ENCODE results near the gene LAIR1. TPM values are rescaled to one million over a fixed set of nuclear protein-coding genes. Genes with fewer than 3 reads are reported as not detected.
A peak's percentile ranks its signal among the peaks of the same experiment; 100 is the strongest.

Gene LAIR1
- polyA plus RNA-seq, 1 of the 3 experiments (the other 2 are of a cell fraction) = not detected

DNA sequence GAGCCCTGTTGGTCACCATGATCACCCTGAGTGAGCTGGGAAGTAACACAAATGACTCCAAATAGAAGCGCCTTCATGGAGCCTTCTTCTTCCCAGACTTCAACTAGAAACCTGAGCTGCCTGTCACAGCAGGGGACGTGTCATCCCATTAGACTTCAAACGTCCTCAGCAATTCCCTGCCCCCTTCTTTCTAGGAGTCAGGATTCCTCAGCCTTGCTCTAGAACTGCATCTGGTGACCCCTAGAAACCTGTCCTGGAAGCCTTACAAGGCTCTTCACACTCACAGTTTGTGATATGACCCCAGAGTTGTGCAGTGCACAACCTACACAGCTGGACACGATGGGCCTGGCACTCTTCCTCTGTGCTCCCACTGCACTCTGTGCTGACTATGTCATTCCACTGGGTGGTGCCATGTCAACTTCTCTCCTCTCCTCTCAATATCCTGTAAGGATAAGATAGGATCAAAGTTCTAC lies 26.9 kb upstream of the LAIR1 start (continued):
- TF ChIP-seq TCF12 (IDR thresholded peaks at IDR 0.05) = no peak

DNA sequence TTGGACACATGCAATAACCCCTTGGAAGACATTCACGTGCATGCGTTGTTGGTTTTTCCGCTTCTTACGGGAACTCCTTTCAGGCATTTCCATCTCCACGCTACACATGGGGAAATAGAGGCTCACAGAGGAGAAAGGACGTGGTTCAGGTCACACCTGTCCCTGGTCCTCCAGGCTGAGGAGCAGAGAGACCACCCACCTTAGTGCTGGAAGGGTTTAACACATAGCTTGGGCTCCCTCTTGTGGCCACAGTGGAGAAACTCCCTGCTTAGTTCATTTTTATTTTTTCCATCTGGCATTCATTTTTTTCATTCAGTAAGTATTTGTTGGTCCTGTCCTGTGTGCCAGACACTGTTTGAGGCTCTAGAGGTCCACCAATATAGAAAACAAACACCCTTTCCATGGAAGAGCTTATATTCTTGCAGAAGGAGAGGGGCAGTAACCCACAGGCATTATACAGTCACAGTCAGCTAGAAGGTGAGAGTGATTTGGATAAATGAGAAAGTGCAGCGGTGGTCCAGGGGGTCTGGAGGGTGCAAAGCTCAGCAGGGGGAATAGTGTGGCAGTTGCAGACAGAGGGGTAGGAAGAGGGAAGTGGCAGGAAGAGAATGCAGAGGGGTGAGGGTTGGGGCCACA lies 26.3 kb upstream of the LAIR1 start:
- WGBS (ENCODE audit: low lambda C conversion rate) = 5% methylated on average over 7 of the region's 7 CpGs
- H3K9me3 ChIP-seq = no peaks in the 10 kb centered on the region
- no peaks in the 10 kb centered on the region for H3K4me1 ChIP-seq (ENCODE audit: control insufficient read depth in 1 of 2, insufficient read depth in 2 of 2, low read depth in 1 of 2, low read length in 1 of 2)
- CTCF ChIA-PET = interaction anchor here (0.9 to 3.0 kb wide), 31 partner anchors 8 to 598 kb away, joined by 3 to 22 read pairs (median 5); partner anchors contain the start of genes LAIR1 and TTYH1
- H3K9ac ChIP-seq = no peak overlapping the region
- no peaks in the 10 kb centered on the region for H3F3A ChIP-seq (replicated peaks; ENCODE audit: insufficient read depth)
- H3K27ac ChIP-seq (ENCODE audit: low read depth in 2 of 2, low read length in 1 of 2) = no peak overlapping the region
- H3K36me3 ChIP-seq (replicated peaks in 1 of 2; ENCODE audit: control insufficient read depth in 1 of 2, insufficient read depth in 2 of 2, low read length in 1 of 2) = no peaks in the 10 kb centered on the region
- no peaks in the 10 kb centered on the region for H3K9me2 ChIP-seq
- POLR2A ChIA-PET = interaction anchor here (0.5 kb wide), 1 partner anchor 546 kb away, joined by 3 read pairs; no protein-coding TSS in a partner anchor
- H4K20me1 ChIP-seq (ENCODE audit: insufficient read depth) = no peaks in the 10 kb centered on the region
- no peak overlapping the region for H3K4me2 ChIP-seq
- TF ChIP-seq GATA2 (CRISPR knock-in tag; IDR thresholded peaks at IDR 0.05) (no peak), EP300 (IDR thresholded peaks at IDR 0.05; ENCODE audit: borderline replicate concordance in 1 of 2, low read depth in 1 of 2, low read length in 1 of 2) (no peak), FOSL2 (IDR thresholded peaks at IDR 0.05; ENCODE audit: borderline replicate concordance, low read depth) (no peak), MEF2A (IDR thresholded peaks at IDR 0.05; ENCODE audit: borderline replicate concordance, low read depth) (no peak), TAF1 (IDR thresholded peaks at IDR 0.05; ENCODE audit: borderline replicate concordance, low read depth, low read length) (no peak), NRF1 (IDR thresholded peaks at IDR 0.05; ENCODE audit: low read depth, low read length) (no peak), RXRA (IDR thresholded peaks at IDR 0.05; ENCODE audit: borderline replicate concordance, low read depth) (no peak), SMC3 (IDR thresholded peaks at IDR 0.05; ENCODE audit: low read depth, low read length) (peak; percentile 32; the same call in 1 of the 2 replicates), RAD21 (IDR thresholded peaks at IDR 0.05; ENCODE audit: low read length) (peak; percentile 68)
- TF ChIP-seq, protein P1, sequence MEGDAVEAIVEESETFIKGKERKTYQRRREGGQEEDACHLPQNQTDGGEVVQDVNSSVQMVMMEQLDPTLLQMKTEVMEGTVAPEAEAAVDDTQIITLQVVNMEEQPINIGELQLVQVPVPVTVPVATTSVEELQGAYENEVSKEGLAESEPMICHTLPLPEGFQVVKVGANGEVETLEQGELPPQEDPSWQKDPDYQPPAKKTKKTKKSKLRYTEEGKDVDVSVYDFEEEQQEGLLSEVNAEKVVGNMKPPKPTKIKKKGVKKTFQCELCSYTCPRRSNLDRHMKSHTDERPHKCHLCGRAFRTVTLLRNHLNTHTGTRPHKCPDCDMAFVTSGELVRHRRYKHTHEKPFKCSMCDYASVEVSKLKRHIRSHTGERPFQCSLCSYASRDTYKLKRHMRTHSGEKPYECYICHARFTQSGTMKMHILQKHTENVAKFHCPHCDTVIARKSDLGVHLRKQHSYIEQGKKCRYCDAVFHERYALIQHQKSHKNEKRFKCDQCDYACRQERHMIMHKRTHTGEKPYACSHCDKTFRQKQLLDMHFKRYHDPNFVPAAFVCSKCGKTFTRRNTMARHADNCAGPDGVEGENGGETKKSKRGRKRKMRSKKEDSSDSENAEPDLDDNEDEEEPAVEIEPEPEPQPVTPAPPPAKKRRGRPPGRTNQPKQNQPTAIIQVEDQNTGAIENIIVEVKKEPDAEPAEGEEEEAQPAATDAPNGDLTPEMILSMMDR (IDR thresholded peaks at IDR 0.05) = peak; percentile 92
- TF ChIP-seq, protein P2, sequence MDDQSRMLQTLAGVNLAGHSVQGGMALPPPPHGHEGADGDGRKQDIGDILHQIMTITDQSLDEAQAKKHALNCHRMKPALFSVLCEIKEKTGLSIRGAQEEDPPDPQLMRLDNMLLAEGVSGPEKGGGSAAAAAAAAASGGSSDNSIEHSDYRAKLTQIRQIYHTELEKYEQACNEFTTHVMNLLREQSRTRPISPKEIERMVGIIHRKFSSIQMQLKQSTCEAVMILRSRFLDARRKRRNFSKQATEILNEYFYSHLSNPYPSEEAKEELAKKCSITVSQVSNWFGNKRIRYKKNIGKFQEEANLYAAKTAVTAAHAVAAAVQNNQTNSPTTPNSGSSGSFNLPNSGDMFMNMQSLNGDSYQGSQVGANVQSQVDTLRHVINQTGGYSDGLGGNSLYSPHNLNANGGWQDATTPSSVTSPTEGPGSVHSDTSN (IDR thresholded peaks at IDR 0.05) = no peak
- TF ChIP-seq, protein P3, sequence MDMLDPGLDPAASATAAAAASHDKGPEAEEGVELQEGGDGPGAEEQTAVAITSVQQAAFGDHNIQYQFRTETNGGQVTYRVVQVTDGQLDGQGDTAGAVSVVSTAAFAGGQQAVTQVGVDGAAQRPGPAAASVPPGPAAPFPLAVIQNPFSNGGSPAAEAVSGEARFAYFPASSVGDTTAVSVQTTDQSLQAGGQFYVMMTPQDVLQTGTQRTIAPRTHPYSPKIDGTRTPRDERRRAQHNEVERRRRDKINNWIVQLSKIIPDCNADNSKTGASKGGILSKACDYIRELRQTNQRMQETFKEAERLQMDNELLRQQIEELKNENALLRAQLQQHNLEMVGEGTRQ (IDR thresholded peaks at IDR 0.05; ENCODE audit: borderline replicate concordance, low read depth, low read length) = no peak
- peak; percentile 68 for DNase-seq
- H2AFZ ChIP-seq (ENCODE audit: low read depth) = no peak overlapping the region
- peaks cover 60% of the 10 kb centered on the region for H3K27me3 ChIP-seq (ENCODE audit: insufficient read depth)
- no peak overlapping the region; a peak in 1 of 4 replicates for H3K4me3 ChIP-seq (ENCODE audit: low read depth in 2 of 2, low read length in 1 of 2)
- no peaks in the 10 kb centered on the region for H3K79me2 ChIP-seq (ENCODE audit: insufficient read depth)
